Transverse colon (tissue), 3 donors: Measurements from ENCODE around the gene DPYSL5.
"Not testable (repeated sequence)": the region's sequence is repeated elsewhere in the genome, so short reads cannot be mapped to it uniquely, and the experiment has no call there.

Experiments used
- CTCF ChIP-seq, 5 experiments: fragments of 200-600 bp in 3 of 5; fragments of 450-650 bp in 2 of 5; sonication (generic) in 3 of 5; IDR thresholded peaks; 1 replicate in 2 of 5; 2 replicates in 3 of 5; pipeline ENCODE4 v1.5.1; 2016 to 2017; ENCODE audit warnings: antibody characterized with exemption in 5 of 5, inconsistent platforms in 3 of 5, mild to moderate bottlenecking in 2 of 5, moderate library complexity in 1 of 5
- POLR2A ChIP-seq: fragments of 450-650 bp; IDR thresholded peaks from one replicate; pipeline ENCODE4 v1.6.1; 2016; ENCODE audit warnings: antibody characterized with exemption, mild to moderate bottlenecking, moderate library complexity

- TF ChIP-seq CTCF (IDR thresholded peaks at IDR 0.05); POLR2A: not testable (repeated sequence)
These were observed 75.2 kb downstream of the DPYSL5 start for GRCh38 chr2:26923189-26923466.
